Stimulated activated CD4-positive, alpha-beta T cell treated with anti-CD3 and anti-CD28 coated beads, Interleukin-1b, Interleukin-23, amount 100 ng/mL, for 4 hours (primary cell): ENCODE results near the gene NUCB1.
A peak's percentile ranks its signal among the peaks of the same experiment; 100 is the strongest.
"Not testable (repeated sequence)": the region's sequence is repeated elsewhere in the genome, so short reads cannot be mapped to it uniquely, and the experiment has no call there.

Experiments
- DNase-seq, 2 donors: peaks; one replicate each; pipeline ENCODE4 v3.0.0-alpha.2; 2020; ENCODE audit warnings: low read depth in 2 of 2

Gene NUCB1

DNA sequence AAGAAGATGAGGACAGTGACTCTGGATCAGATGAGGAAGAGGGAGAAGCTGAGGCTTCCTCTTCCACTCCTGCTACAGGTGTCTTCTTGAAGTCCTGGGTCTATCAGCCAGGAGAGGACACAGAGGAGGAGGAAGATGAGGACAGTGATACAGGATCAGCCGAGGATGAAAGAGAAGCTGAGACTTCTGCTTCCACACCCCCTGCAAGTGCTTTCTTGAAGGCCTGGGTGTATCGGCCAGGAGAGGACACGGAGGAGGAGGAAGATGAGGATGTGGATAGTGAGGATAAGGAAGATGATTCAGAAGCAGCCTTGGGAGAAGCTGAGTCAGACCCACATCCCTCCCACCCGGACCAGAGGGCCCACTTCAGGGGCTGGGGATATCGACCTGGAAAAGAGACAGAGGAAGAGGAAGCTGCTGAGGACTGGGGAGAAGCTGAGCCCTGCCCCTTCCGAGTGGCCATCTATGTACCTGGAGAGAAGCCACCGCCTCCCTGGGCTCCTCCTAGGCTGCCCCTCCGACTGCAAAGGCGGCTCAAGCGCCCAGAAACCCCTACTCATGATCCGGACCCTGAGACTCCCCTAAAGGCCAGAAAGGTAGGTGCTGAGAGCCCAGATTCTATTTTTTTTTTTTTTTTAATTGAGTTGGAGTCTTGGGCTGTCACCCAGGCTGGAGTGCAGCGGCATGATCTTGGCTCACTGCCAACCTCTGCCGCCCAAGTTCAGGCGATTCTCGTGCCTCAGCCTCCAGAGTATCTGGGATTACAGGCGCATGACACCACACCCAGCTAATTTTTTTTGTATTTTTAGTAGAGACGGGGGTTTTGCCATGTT lies 25.6 kb upstream of the NUCB1 start:
- DNase-seq = no peak

DNA sequence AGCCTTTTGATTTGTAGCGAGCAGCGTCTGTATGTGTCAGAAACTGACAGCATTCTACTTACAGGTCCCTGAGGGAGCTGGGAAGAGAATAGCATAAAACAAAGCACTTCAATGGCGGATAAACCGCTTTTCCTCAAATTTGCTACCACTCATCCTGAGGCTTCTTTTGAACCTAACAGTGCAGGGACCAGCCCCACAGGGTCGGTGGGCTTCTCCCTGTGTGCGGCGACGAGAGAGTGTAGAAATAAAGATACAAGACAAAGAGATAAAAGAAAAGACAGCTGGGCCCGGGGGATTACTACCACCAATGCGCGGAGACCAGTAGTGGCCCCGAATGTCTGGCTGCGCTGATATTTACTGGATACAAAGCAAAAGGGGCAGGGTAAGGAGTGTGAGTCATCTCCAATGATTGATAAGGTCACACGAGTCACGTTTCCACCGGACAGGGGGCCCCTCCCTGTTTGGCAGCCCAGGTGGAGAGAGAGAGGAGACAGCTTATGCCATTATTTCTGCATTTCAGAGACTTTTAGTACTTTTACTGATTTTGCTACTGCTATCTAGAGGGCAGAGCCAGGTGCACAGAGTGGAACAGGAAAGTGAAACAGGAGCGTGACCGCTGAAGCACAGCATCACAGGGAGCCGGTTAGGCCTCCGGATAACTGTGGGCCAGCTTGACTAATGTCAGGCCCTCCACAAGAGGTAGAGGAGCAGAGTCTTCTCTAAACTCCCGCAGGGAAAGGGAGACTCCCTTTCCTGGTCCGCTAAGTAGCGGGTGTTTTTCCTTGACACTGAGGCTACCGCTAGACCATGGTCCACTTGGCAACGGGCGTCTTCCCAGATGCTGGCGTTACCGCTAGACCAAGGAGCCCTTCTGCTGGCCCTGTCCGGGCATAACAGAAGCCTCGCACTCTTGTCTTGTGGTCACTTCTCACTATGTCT lies 23.8 kb upstream of the NUCB1 start:
- not testable (repeated sequence) for DNase-seq

DNA sequence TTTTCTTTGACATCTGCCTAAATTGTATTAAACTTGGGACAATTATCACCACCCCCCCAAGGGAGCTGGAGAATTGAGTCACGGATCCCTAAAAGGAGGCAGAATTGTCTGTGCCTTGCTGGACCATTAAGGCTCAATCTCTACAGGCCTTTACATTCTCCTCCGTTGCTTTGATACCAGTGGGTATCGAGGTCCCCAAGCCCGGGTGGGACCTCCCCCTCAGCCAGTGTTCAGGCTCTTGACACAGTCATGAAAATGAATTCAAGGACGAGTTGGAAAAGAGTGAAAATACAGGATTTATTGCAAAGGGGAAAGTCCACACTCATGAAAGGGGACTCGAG lies 22.3 kb upstream of the NUCB1 start:
- DNase-seq = no peak

- no peak for DNase-seq
Measured at GRCh38 chr19:48878196-48879024, 21.7 kb upstream of the NUCB1 start.

GRCh38 chr19:48879025-48879637 lies 21.0 kb upstream of the NUCB1 start:
- no peak for DNase-seq

DNA sequence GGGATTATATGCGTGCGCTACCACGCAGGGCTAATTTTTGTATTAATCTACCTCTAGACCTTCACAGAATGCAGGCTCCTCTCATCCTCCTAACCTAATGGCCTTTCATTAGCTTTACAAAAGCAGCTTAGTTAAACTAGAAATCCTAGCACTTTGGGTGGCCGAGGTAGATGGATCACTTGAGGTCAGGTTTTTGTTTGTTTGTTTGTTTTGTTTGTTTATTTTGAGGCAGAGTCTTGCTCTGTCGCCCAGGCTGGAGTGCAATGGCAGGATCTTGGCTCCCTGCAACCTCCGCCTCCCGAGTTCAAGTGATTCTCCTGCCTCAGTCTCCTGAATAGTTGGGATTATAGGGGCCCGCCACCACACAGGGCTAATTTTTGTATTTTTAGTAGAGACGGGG lies 20.4 kb upstream of the NUCB1 start:
- DNase-seq = not testable (repeated sequence)

DNA sequence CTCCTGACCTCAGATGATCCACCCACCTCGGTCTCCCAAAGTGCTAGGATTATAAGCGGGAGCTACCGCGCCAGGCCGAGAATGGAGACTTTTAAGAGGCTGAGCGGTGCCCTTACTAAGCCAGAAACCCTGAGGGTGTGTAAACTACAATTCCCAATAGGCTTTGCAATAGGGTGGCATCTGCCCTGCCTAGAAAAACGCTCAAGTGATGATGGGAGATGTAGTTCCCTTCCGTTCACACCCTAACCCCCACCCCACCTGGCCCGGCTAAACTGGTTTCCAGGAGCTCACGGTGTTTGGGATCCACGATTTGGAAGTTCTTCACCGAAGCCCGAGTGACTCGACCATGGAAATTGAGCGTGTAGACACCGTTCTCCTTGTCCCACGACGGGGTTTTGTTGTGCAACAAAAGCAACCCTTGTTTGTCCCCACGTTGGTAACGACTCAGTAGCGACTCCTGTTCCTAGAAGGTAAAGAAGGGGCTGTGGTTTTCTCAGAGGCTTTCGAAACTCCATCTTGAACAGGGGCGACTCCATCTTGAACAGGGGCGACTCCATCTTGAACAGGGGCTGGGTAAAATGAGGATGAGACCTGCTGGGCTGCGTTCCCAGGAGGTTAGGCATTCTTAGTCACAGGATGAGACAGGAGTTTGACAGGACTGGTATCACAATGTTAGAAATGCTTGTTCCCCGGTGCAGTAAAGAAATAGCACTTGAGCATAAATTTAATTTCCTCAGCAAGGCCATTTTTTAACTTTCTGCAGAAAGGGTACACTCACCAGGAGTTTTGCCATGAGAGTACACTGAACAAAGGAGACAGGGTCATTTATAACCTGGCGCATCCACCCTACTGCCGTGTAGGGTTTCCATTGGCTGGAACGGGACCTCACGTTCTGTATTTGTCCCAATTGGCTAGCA lies 18.1 kb upstream of the NUCB1 start:
- no peak for DNase-seq

- DNase-seq = no peak
Measured at GRCh38 chr19:48883726-48884125, 16.4 kb upstream of the NUCB1 start.

DNA sequence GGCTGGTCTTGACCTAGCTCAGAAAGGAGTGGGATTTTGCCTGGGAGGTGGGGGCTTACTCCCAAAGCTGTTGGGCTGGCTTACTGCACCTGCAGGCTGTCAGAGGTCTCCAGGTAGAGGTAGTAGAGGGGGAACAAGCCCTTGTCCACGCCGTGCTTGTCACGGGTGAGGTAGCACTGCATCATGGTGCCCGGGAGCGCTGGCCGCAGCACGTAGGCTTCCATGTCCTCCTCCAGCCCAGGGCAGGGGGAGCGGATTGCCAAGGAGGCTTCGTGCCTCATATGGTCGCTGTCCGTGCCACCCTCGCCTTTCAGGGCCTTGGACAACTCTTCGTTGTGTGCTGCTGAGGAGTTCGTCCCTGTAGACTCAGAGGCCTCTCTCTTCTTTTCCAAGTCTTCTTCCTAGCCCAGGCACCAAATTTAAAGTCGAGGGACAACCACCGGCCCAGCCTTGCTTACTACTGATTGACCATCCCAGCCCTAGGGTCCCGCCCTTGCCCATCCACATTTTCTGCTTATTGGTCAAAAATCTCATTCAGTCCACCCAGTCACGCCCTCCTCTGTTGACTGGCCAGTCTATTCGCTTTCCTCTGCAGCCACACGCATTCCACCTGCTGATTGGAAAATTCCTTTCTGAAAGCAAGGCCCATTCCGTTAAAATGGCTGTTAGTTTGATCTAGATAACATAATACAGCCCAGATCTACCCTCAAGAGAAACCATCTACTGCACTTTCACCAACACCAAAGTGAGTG lies 12.1 kb upstream of the NUCB1 start:
- DNase-seq = no peak

GRCh38 chr19:48889496-48889895 lies 10.6 kb upstream of the NUCB1 start:
- DNase-seq = not testable (repeated sequence)

DNA sequence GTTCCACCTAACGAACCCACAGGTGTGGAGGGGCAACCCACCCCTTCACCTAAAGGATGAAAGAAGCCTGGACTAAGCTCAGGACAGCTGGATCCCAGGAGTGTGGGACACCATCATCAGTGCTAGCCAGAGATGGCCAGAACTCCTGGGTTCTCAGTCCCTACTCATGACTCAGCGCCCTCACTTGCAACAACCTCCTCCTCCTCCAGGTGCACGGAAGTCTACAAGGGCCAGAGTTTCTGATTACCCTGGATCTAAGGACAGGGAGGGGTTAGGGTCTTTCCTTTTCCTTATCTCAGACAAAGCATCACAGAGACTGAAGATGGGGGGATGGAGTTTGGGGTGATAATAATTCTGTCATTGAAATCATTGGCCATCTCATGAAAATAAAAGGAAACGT lies 9.6 kb upstream of the NUCB1 start:
- DNase-seq = no peak

- no peak for DNase-seq
Measured at GRCh38 chr19:48895226-48895625, 4.9 kb upstream of the NUCB1 start.

DNA sequence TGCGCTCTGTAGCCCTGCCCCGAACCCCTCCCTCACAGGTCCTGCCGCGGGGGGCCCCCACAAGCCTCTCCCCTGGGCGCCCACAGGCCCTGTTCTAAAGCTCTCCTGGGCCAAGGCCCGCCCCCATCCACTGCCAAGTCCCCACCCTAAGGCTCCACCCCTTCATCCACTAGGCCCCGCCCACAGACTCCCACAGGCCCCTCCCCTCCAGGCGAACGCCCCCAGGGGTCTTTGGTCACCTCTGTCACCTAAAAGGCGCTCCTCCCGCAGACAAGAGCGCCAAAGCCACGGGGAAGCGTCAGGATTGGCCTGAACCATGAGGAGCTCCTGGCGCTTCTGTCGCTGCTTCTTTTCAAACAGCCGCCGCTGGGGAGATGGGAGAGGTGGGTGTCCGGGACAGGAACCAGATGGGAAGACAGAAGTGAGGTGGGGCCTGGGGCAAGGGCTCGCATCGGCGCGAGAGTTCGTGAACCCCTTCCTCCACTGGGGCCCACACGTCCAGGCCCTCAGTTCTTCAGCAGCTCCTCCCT lies 3.9 kb upstream of the NUCB1 start:
- DNase-seq = peak in 1 of 2 donors; percentile 44

DNA sequence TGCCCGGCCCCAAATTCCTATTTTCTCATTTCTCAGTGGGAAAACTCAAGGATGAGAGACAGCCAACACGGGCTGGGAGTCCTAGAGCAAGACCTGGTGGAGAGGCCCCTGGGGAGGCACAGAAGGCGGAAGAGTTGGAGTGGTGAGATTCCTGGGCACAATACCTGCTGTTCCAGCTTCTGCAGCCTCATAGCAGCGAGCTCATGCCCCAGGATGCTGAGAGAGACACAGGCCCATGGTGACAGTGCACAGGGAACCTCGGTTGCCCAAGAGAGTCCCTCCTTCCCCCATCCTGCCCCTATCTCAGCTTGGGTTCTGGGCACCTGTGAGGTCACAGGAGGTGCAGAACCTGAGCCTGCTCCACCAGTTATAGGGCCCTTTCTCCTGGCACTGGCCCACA lies 2.9 kb upstream of the NUCB1 start:
- DNase-seq = no peak

- DNase-seq = not testable (repeated sequence)
Measured at GRCh38 chr19:48899386-48899749, 744 bp upstream of the NUCB1 start.

DNA sequence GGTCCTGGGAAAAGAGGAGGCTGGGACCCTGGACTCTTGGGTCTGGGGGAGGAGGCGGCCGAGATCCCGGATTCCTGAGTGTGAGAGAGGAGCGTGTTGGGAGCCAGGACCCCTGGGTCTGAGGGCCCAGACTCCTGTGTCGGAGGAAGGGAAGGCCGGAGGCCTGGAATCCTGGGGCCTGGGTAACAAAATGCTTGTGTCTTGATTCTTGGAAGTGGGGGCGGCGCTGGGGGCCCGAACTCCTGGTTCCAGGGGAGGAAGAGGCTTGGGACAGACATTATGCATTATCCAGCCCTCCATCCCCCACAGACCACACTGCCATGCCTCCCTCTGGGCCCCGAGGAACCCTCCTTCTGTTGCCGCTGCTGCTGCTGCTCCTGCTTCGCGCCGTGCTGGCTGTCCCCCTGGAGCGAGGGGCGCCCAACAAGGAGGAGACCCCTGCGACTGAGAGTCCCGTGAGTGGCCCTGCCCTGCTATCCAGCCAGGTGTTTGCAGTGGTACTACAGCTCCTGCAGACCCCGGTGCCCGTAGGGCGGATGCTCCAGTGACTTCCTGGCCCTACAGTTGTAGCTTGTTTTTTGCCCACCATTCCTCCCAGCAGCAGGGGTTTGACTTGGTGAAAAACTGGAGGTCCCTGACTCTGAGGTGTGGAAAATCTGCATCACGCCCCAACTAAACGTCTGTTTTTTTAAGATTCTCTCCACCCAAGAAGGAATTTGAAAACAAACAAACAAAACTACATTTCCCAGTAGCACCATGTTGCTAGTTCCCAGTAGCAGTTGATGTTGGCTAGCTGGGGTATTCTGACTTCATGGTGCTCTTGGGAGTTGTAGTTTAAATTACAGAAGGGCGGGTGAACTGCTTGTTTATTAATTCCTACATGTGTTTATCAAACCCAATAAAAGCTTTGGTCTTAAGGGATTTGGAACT lies 630 bp downstream of the NUCB1 start:
- no peak for DNase-seq

DNA sequence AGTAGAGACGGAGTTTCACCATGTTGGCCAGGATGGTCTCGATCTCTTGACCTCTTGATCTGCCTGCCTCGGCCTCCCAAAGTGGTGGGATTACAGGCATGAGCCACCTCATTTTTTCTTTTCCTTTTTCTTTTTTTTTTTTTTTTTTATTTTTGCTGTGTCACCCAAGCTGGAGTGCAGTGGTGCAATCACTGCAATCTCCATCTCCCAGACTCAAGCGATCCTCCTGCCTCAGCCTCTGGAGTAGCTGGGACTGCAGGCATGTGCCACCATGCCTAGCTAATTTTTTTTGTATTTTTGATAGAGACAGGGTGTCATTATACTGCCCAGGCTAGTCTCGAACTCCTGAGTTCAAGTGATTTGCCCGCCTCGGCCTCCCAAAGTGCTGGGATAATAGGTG lies 2.2 kb downstream of the NUCB1 start:
- DNase-seq = not testable (repeated sequence)

DNA sequence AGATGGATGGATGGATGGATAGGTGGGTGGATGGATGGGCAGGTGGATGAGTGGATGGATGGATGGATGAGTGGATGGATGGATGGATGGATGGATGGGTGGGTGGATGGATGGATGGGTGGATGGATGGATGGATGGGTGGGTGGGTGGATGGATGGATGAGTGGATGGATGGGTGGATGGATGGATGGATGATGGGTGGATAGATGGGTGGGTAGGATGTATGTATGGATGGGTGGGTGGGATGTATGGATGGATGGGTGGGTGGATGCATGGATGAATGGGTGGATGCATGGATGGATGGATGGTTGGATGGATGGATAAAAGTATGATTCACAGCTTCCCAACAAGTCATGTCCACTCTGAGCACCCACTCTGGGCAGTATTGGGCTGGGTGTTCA lies 3.7 kb downstream of the NUCB1 start:
- DNase-seq = not testable (repeated sequence)
